Stimulated activated CD8-positive, alpha-beta memory T cell treated with anti-CD3 and anti-CD28 coated beads, Interleukin-15, amount 100 ng/mL, for 1 hour (primary cell): ENCODE data around the gene DAZAP1.

Experiments
- DNase-seq: peaks from one replicate; pipeline ENCODE4 v3.0.0-alpha.2; 2020; ENCODE audit warnings: low read depth

The DAZAP1 gene

DNA sequence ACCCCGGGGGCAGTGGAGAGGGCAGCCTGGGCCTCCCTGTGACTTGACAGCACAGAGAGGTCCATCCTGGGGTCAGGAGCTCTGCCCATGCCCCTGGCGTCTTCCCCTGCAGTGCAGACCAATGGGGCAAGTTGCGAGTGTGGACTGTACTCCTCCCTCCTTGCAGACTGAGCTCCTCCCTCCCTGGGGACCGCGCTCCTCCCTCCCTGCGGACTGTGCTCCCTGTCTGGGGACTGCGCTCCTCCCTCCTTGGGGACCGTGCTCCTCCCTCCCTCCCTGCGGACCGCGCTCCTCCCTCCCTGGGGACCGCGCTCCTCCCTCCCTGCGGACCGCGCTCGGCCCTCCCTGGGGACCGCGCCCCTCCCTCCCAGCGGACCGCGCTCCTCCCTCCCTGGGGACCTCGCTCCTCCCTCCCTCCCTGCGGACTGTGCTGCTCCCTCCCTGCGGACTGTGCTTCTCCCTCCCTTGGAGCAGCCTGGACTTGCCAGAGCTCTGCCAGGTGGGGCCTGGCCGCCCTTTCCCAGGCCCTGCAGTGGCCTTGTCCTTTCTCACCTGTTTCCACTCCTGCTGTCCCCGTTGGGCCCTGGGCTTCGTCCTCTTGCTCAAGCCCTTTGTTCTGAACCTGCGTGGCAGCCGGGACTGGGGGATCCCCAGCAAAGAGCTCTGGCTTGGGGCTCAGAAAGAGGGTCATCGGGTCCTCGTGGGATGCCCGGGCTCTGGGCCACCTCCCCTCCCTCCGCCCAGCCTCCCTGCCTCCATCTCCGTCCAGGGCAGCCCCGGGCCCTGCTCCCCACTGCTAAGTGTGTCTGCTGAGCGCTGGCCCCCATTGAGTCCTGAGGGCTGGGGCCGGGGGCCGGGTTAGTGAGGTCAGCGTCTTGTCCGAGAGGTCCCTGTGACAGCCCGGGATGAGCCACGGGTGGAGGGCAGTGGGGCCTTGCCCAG is 12.9 kb upstream of the DAZAP1 start:
- DNase-seq = no peak

DNA sequence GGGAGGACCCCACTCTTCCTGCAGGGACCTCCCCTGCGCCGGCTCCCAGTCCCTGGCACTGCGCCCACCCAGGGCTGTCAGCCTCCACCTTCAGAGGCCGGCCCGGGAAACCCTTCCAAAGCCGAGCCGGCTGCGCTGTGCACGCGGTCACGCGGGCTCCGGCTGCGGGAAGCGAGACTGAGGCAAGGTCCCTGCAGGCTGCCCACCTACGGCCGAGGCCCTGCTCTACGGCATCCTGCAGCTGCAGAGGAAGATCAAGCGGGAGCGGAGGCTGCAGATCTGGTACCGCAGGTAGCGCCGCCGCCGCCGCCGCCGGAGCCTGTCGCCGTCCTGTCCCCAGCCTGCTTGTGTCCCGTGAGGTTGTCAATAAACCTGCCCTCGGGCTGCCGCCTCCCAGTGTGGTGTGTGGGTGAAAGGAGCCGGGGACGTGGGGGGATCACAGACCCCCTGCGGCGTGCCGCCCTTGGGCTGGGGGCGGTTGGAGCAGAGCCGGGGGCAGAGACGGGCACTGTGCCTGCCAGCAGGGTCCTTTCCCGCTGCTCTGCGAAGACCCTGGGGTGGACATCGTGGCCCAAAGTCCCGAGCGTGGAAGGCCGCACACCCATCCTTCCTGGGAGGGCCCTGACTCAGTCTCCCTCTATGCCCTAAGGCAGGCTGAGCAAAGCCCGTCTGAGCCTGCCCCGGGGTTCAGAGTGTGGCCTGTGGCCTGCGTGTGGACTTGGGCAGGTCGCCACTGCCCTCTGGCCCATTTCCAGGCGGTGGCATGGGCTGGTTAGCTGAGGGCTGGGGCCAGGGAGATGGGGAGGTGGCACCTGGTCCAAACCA is 12.0 kb upstream of the DAZAP1 start:
- DNase-seq = no peak

DNA sequence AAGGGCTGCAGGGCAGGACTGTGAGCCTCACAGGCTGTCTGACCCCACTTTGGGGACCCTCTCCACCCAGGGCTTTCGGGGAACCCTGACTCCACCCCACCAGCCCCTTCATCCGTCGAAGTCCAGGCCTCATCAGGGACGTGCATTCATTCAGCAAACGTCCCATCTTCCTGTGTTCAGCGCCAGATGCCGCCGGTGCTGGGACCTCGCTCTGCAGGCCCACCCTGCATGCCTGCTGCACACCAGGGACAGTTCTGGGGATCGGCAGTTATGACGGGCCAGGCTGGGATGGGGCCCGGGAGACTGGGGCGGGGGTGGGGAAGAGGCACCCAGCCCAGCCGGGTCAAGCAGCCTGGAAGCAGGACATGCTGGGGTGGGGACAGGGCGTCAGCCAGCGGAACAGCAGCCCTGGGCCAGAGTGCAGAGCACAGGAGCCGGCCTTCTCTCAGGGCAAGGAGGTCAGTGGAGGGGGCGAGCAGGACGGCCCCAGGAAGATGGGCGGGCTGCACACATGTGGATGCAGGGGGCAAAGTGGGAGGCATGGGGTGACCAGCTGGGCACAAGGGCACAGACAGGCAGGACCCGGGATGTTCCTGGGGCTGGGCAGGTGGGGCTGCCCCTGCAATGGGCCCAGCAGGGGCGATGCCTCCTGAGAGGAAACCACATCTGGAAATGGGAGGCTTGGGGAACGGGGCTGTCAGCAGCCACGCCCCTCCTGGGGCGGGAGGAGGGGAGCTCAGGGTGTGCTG is 11.2 kb upstream of the DAZAP1 start:
- DNase-seq = no peak

DNA sequence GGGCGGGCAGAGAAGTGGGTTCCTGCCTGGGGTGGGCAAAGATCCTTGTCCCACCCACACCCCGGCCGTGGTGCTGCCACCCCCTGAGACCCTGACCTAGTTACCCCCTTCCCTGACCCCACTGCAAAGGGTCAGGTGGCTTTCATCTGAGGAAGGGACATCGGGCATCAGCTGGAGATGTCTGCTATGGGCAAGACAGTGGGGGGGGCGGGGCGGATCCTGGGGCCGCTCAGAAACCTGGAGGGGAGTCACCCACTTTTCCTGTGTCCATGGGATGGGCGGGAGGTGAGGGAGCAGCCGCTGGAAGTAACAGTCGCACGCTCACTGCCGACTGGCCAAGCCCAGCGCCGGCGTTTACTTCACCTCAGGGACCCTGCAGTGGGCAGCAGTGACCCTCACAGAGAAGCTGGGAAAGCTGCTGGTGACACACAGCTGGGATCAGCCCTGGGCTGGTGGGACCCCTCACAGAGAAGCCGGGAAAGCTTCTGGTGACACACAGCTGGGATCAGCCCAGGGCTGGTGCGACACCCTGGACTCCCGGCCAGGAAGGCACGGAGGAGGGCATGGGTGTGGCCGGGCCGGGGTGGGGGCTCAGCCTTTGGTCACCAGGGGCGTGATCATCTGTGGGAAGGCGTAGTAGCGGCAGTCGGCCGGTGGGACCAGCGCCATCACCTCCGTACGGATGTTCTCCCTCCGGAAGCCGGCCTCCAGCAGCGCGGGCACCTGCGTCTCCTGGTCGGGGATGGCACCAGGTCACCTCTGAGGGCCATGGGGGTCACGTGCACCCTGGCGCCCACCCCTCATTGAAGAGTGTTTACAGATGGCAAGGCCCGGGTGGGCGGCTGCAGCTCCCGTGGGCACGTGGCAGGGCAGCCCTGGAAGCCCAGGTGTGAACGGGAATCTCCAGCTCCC is 10.4 kb upstream of the DAZAP1 start:
- DNase-seq = no peak

DNA sequence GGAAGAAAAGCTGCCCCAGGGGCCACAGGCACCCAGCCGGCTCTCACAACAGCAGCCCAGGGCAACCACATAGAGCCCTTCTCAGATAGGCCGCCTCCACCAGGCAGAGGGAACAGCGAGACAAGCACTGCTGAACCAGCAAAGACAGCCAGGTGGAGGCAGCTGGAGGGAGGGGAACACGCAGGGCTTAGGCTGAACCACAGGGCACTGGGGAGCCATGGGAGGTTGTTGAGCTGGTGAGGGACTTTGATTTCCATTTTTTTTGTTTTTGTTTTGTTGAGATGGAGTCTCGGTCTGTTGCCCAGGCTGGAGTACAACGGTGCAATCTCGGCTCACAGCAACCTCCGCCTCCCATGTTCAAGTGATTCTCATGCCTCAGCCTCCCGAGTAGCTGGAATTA is 9.5 kb upstream of the DAZAP1 start:
- DNase-seq = no peak

DNA sequence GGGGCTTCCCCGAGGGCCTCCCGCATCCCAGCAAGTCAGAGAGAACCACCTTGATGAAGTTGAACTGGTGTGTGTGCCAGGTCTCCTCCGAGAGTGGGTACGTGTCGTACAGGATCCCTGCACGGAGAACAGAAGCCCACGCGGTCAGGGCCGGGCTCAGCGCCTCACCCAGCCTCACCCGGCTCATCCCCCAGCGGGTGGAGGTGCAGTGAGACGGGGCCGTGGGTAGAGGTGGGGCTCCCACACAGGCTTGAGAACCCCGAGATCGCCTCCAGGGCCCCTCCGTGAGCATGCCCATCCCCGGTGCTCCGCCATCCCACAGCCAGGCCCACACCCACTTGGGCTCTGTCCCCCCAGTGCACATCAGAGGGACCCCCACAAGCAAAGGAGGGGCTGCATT is 8.3 kb upstream of the DAZAP1 start:
- no peak for DNase-seq

DNA sequence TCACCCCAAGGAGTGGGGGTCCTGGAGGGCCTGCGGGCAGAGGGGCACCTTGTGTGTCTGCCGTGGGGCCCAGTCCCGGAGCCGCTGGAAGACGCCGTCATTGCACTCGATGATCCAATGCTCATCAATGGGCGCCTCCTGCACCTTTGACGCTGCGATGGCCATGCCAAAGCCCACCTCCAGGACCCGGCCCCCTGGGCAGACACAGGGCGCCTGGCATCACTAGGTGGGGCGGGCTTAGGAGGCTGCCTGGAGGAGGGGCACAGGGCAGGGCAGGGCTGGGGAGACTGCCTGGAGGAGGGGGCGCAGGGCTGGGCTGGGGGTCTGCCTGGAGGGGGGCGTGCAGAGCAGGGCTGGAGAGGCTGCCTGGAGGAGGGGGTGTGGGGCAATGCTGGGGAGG is 7.6 kb upstream of the DAZAP1 start:
- no peak for DNase-seq

DNA sequence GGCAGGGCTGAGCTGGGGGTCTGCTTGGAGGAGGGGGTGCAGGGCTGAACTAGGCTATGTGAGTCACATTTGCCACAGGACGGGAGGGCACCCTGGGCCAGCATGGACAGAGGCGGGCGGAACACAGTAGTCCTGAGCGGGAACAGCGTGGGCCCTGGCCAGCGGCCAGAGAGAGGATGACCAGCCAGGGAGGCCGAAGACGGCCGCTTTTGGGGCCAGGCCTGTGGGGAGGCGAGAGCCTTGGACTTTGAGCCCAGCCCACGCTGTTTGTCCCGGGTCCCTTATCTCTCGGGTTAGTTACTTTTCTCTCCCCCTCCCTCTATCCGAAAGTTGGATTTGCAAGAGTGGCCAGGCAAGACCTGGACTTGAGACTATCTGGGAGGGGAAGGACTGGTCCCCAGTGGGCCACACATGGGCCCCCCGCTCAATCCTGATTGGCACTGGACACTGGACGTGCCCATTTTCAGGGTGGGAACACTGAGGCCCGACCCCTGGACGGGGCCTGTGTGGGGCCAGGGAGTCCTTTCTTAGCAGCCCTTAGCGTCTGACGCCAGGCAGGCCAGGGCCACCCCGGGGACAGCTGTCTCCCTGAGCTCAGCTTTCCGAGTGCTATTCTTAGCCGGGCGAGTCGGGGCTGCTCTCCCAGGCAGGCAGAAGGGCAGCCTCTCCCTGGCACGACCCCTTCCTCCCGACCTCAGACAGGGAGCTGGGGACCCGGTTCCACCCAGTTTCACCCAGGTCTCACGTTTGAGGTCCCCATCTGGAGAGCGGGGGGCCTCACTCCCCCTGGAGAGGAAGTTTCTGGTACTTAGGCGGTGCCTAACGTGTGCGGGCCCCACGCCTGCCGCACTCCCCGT is 6.9 kb upstream of the DAZAP1 start:
- DNase-seq = no peak

DNA sequence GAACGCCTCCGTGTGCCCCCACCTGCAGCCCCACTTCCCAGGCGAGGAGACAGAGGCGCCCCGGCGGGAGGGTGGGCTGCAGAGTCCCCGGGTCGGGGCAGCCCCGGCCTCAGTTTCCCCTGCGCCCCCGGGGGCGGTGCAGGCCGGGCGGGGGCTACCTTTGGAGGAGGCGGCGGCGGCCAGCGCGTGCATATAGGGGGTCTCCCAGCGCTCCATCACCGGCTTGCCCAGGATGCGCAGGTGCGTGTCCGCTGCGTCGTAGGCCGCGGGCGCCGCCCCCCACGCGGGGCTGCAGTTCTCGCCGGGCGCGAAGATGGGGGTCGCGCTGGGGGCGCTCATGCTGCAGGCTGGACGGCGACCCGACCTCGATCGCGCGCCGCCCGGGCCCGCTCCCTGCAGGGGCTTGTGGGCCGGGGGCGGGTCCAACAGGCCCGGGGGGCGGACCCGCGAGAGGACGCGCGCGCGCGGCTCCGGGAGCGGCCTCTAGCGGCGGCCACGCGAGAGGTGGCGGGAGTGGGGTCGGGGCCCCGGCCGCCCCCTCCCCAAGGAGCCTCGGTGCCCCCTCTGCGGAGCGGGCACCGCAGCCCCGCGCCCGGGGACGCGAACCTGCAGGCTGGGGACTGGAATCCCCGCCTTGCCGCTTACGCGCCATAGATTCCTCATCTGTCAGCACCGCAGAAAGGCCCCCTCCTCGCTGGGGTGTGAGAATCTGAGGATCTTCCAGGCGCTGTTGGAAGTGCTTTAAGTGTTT is 6.1 kb upstream of the DAZAP1 start, which contains the start of gene GAMT:
TSS of gene GAMT (minus strand) at position 405 of the 751 bp plus-strand sequence. CDS start at position 339, 66 bp downstream.
- DNase-seq = no peak

DNA sequence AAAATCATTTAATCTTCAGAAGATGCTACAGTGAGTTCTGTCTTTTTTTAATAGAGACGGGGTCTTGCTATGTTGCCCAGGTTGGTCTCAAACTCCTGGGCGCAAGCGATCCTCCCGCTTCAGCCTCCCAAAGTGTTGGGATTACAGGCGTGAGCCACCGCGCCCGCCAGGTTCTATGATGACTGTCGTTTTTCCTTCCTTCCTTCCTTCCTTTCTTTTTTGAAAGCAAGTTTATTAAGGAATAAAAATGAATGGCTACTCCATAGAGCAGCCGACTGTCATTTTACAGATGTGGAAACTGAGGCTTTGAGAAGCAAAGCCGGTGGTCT is 5.5 kb upstream of the DAZAP1 start:
- no peak for DNase-seq

DNA sequence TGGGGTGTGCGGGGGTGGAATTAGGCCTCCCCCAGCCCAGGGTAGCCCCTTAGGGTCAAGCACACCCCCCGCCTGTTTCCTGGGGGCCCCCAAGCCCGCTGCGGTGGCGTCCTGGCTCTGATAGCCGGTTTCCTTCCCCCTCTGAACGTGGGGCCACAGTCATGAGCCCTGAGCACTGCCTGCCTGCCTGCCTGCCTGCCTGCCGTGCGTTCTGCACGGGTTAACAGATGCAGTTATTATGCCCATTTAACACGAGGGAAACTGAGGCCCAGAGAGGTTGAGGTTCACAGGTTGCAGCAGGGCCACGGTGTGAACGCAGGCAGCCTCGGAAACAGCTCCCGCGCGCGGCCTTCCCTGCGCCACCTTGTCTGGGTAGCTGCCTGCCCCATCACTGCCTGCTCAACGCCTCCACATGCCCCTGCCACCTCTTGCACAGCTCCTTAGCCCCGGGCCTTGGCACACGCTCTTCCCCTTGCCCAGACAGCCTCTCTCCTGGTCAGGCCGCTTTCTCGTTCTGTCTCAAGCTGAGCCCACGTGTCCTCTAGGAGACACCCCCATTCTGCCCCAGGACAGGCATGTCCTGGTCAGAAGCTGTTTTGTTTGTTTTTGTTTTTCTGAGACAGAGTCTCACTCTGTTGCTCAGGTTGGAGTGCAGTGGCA is 4.8 kb upstream of the DAZAP1 start:
- DNase-seq = no peak

DNA sequence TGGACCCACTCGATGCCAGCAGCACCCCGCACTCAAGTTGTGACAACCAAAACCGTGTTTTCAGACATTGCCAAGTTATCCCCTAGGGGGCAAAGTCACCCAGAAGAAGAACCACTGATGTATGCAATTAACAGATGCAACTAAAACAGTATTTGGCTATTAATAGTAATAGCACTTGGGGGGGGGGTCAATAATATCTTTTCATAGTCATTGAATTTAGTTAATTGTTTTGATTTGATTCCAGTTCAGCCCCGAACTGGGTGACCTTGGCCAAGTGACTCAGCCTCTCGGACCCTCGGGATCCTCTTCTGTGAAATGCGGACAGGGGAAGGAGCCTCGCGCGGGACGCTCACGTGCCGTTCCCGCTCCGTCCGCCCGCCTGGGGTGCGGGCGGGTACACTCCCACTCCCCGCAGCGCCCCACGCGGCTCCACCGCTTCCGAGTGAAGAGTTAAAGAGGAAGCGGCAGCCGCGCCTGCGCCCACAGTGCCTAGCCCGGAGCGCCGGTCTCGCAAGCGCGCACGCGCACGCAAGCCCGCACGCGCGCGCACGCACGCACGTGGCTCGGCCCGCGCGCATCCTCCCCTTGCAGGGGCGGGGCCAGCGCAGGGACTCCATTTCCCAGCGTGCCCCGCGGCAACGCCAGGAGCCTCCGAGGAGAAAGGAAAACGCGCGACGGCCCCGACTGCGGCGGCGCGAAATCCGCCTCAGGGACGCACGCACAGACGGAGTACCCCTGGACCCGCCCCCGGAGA is 435 bp upstream of the DAZAP1 start:
- DNase-seq = peak; percentile 97

DNA sequence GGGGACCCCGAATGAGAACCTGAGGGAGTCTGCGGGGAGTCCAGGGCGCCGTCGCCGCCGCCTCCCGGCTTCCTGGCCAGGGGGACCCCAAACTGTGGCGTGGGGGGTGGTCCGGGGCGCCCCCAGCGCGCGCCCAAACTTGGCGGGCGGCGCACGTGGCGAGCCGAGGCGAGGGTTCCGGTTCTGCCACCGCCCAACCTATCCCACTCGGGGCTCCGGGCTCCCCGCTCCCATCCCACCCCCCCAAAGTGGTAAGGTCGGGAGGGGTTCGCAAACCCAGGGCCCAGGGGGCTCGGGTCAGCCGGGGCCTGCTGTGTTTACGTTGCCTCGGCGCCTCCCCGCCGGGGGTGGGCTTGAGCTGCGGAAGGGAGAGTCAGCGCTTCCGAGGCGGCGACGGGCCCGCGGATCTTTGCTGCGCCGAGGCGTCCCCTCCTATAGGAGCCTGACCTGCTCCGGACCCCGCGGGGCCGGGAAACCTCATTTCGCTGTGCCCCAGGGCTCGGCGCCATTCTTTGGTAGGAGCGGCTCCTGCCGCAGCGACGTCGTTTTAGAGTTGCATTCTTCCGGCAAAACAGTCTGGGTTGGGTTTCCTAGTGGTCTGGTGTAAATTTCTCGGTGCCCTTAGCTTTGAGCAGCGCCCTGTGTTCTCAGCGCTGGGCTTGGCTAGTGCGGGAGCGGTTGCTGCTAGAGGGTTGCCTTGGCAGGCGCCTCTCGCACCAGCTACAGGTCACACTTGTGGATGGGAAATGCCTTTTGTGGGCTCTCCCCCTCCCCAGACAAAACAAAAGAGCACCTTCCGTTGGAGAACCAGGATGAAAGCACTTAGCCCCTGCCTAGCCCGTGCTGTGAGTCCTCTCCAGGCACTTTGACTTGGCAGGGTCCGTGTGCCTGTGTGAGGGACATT is 1.2 kb downstream of the DAZAP1 start:
- DNase-seq = no peak

DNA sequence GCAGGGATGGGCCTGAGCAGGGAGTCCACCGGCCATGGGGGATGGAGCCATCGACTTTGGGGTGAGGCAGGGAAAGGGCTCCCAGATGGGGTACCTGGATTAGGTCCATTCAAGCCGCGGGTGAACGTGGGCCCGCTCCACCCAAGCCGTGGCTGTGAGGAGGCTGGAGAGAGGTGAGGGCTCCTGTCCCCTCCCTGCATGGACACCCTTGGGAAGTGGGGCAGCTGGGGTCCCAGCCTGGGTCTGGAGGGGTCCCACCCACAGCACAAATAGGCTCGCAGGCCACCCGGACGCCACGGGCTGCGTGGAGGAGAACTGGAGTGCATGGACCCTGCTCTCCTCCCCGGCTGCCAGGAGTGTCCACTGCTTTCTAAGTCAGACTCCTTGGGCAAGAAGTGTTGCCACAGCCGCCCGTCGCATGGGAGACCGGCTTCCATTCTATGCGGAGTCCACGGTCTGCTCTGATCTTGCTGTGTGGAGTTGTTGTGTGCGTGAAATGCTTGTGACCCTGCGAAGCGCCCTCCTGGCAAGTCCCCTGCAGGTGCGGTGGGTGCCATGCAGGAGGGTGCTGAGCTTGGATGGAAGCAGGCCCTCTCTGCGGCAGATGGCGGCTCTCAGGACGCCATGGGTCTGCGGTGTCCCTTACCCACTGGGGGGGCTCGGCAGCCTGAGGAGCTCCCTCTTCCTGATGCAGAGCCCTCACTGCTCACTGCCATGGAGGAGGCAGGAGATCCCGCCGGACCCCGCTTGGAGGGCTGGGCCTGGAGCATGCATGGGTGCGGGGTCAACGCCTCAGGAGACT is 2.0 kb downstream of the DAZAP1 start:
- no peak for DNase-seq

DNA sequence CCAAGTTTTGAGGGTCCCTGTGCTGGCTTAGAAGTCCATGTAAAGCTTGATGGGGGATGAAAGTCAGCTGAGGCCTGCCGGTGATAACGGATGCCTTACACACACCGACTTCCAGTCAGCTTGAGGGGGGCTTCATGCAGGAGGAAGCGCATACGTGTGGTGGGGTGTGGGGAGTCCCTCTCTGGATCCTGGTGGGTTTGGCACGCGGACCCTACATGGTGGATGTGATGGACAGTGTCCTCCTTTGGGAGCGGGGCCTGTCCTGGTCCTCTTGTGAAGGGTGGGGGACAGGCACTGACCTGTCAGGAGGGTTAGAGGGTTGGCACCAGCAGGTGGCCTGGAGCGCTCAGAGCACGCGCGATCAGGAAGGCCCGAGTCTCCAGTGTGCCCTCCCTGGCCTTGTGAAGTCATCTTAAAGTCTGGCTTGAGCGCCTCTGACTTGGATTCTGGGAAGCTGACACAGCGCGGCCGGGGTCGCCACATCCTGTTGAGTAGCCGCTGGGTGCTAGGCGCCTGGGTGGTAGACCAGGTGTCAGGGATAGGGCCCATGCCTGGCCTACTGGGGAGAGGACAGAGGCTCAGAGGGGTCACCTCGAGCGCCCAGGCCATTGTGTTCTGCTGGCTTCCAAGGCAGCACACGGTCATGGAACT is 2.9 kb downstream of the DAZAP1 start:
- DNase-seq = no peak

DNA sequence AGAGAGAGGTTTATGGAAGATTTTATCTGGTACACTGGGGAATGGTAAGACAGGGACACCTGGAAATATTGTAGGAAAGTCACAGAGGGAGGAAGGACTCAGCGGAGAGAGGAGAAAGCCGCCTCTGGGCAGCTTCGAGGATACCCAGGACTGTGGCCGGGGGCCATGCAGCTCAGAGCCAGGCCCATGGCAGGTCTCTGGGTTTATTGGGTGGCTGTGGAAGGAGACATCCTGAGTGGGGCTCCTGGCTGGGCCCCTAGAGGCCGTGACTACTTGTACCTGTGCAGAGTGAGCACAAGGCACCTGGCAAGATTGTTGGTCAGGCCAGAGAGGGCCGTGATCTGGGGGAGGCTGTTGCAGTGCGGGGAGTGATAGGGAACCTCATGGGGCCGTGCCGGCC is 3.4 kb downstream of the DAZAP1 start:
- no peak for DNase-seq
